Measurements from ENCODE around the gene MAP3K5.

Gene MAP3K5

GRCh38 chr6:136535017-136535765 lies 257.1 kb downstream of the MAP3K5 start:
- no peak for ATAC-seq
- TF ChIP-seq ZNF70 (CRISPR knock-in tag; IDR thresholded peaks at IDR 0.05) (no peak), ISL1 (CRISPR knock-in tag; IDR thresholded peaks at IDR 0.05) (no peak), CSRNP3 (CRISPR knock-in tag; IDR thresholded peaks at IDR 0.05) (no peak), ZNF8 (CRISPR knock-in tag; IDR thresholded peaks at IDR 0.05) (no peak), CREB5 (CRISPR knock-in tag; IDR thresholded peaks at IDR 0.05; ENCODE audit: low read depth) (no peak), POU6F1 (CRISPR knock-in tag; IDR thresholded peaks at IDR 0.05; ENCODE audit: borderline replicate concordance, low read depth) (no peak), PPARA (CRISPR knock-in tag; IDR thresholded peaks at IDR 0.05; ENCODE audit: borderline replicate concordance) (no peak), TOX (CRISPR knock-in tag; IDR thresholded peaks at IDR 0.05; ENCODE audit: borderline replicate concordance) (no peak), ZFP3 (CRISPR knock-in tag; IDR thresholded peaks at IDR 0.05) (no peak), GLIS3 (CRISPR knock-in tag; IDR thresholded peaks at IDR 0.05) (no peak), ZNF565 (CRISPR knock-in tag; conservative IDR thresholded peaks at IDR 0.05; ENCODE audit: low read depth) (no peak), BACH2 (CRISPR knock-in tag; IDR thresholded peaks at IDR 0.05; ENCODE audit: borderline replicate concordance) (no peak), TSHZ2 (CRISPR knock-in tag; IDR thresholded peaks at IDR 0.05) (no peak), PATZ1 (CRISPR knock-in tag; IDR thresholded peaks at IDR 0.05; ENCODE audit: borderline replicate concordance) (no peak), ARNTL (CRISPR knock-in tag; IDR thresholded peaks at IDR 0.05; ENCODE audit: borderline replicate concordance, low read depth) (no peak), ZC3H10 (CRISPR knock-in tag; IDR thresholded peaks at IDR 0.05) (no peak)

DNA sequence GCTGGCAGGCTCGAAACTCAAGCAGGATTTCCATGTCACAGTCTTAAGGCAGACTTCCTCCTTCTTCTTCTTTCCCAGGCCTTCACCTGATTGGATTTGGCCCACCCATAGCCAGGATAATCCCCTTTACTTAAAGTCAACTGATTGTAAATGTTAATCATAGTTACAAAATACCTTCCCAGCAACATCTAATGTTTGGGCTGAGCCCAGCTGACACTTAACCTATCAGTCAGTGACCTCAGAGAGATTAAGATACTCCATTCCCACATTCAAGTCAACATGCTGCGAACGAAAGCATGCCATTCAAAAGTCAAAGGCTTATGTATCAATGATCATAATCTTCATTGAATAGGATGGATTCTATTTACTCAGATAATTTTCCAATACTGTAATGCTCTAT lies 258.0 kb downstream of the MAP3K5 start:
- ATAC-seq = no peak
- no peak for TF ChIP-seq TCF4 (CRISPR knock-in tag; IDR thresholded peaks at IDR 0.05; ENCODE audit: borderline replicate concordance)
- no peak for TF ChIP-seq POU6F1 (CRISPR knock-in tag; IDR thresholded peaks at IDR 0.05; ENCODE audit: borderline replicate concordance, low read depth)
- TF ChIP-seq ZC3H10 (CRISPR knock-in tag; IDR thresholded peaks at IDR 0.05) = no peak

DNA sequence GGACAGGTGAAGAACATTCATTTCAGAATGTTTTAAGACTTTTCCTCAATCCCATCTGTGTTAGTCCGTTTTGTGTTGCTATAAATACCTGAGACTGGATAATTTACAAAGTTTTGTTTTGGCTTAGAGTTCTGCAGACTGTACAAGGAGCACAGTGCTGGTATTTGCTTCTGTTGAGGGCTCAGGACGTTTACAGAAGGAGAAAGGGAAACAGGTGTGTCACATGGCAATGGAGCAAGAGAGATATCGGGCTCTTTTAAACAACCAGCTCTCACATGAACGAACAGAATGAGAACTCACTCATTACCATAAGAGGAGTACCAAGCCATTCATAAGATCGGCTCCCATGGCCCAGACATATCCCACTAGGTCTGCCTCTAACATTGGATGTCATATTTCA lies 258.8 kb downstream of the MAP3K5 start:
- ATAC-seq = no peak
- TF ChIP-seq ZNF565 (CRISPR knock-in tag; conservative IDR thresholded peaks at IDR 0.05; ENCODE audit: low read depth) = no peak
- TF ChIP-seq TSHZ2 (CRISPR knock-in tag; IDR thresholded peaks at IDR 0.05) = no peak
- no peak for TF ChIP-seq ZNF8 (CRISPR knock-in tag; IDR thresholded peaks at IDR 0.05)
- no peak for TF ChIP-seq POU6F1 (CRISPR knock-in tag; IDR thresholded peaks at IDR 0.05; ENCODE audit: borderline replicate concordance, low read depth)
- no peak for TF ChIP-seq PATZ1 (CRISPR knock-in tag; IDR thresholded peaks at IDR 0.05; ENCODE audit: borderline replicate concordance)
- TF ChIP-seq ARNTL (CRISPR knock-in tag; IDR thresholded peaks at IDR 0.05; ENCODE audit: borderline replicate concordance, low read depth) = no peak
